Neural progenitor cell (in vitro differentiated cells): ENCODE results near the gene PRRC1. TPM values are rescaled to one million over a fixed set of nuclear protein-coding genes. Genes with fewer than 3 reads are reported as not detected.

Experiments
- DNase-seq: peaks from one replicate; pipeline ENCODE4 v3.0.0-alpha.2; 2016; ENCODE audit warnings: low spot score
- H2AFZ ChIP-seq: fragments of 200-600 bp; sonication (generic); replicated peaks from 2 replicates; pipeline ENCODE4 v1.6.1; 2016; ENCODE audit warnings: antibody characterized with exemption
- H3F3A ChIP-seq: fragments of 200-600 bp; sonication (generic); 2 replicates; pipeline ENCODE4 v1.6.1; 2016; ENCODE audit warnings: antibody characterized with exemption, low read depth
- H3K27ac ChIP-seq: fragments of 200-600 bp; sonication (generic); 2 replicates; pipeline ENCODE4 v1.5.1; 2016; ENCODE audit warnings: mild to moderate bottlenecking
- H3K27me3 ChIP-seq: fragments of 200-600 bp; sonication (generic); 2 replicates; pipeline ENCODE4 v1.6.1; 2016; ENCODE audit warnings: mild to moderate bottlenecking, moderate library complexity
- H3K36me3 ChIP-seq: fragments of 200-600 bp; sonication (generic); 2 replicates; pipeline ENCODE4 v1.5.1; 2016
- H3K4me1 ChIP-seq: fragments of 200-600 bp; sonication (generic); 2 replicates; pipeline ENCODE4 v1.6.1; 2016; ENCODE audit warnings: mixed run types
- H3K4me2 ChIP-seq: fragments of 200-600 bp; sonication (generic); 2 replicates; pipeline ENCODE4 v1.6.1; 2016
- H3K4me3 ChIP-seq: fragments of 200-600 bp; sonication (generic); 2 replicates; pipeline ENCODE4 v1.5.1; 2016
- H3K79me2 ChIP-seq: fragments of 200-600 bp; sonication (generic); 2 replicates; pipeline ENCODE4 v1.6.1; 2016; ENCODE audit warnings: low read depth
- H3K9ac ChIP-seq: fragments of 200-600 bp; sonication (generic); 2 replicates; pipeline ENCODE4 v1.6.1; 2016
- H3K9me3 ChIP-seq: fragments of 200-600 bp; sonication (generic); 2 replicates; pipeline ENCODE4 v1.5.1; 2016; ENCODE audit warnings: low read depth
- H4K20me1 ChIP-seq: fragments of 200-600 bp; sonication (generic); 2 replicates; pipeline ENCODE4 v1.6.1; 2016; ENCODE audit warnings: low read depth
- H3K27ac Mint-ChIP-seq: 3 replicates; pipeline ENCODE4 v1.8.0; 2021; ENCODE audit warnings: mixed read lengths
- H3K27me3 Mint-ChIP-seq: 2 replicates; pipeline ENCODE4 v1.8.0; 2022; ENCODE audit warnings: low read depth, mild to moderate bottlenecking, inconsistent platforms, moderate library complexity, mixed read lengths; ENCODE audit not compliant: insufficient read depth
- H3K36me3 Mint-ChIP-seq: 3 replicates; pipeline ENCODE4 v1.8.0; 2021; ENCODE audit warnings: mixed read lengths
- H3K4me1 Mint-ChIP-seq: 3 replicates; pipeline ENCODE4 v1.8.0; 2021; ENCODE audit warnings: mixed read lengths
- H3K4me3 Mint-ChIP-seq: 3 replicates; pipeline ENCODE4 v1.8.0; 2021; ENCODE audit warnings: mild to moderate bottlenecking, moderate library complexity, mixed read lengths
- H3K9me3 Mint-ChIP-seq: 3 replicates; pipeline ENCODE4 v1.8.0; 2020; ENCODE audit warnings: mixed read lengths
- EZH2 ChIP-seq: fragments of 200-600 bp; sonication (generic); IDR thresholded peaks from 2 replicates; pipeline ENCODE4 v1.6.1; 2017; ENCODE audit warnings: antibody characterized with exemption, mild to moderate bottlenecking, moderate library complexity
- EZH2phosphoT487 ChIP-seq: fragments of 200-600 bp; sonication (generic); IDR thresholded peaks from 2 replicates; pipeline ENCODE4 v1.6.1; 2017; ENCODE audit warnings: antibody characterized with exemption
- total RNA-seq: library from RNA; depleted of rRNA; stranded (reverse); fragments of >200 nt; gene quantifications from 2 replicates; pipeline ENCODE4 v1.2.3, GENCODE V29; 2015; ENCODE audit warnings: low replicate concordance
- TF ChIP-seq, protein P1 (sequence below): fragments of 200-600 bp; sonication (generic); IDR thresholded peaks from 2 replicates; pipeline ENCODE4 v1.5.1; 2017; ENCODE audit warnings: antibody characterized with exemption, mild to moderate bottlenecking

Gene PRRC1
- total RNA-seq, 1 donor from 2014 or later, result 58.9 TPM

GRCh38 chr5:127586066-127586770 is 68.8 kb downstream of the PRRC1 start:
- Mint-ChIP-seq H3K4me1 (peaks cover 16% of the 10 kb centered on the region), H3K27me3 (peaks cover 3% of the 10 kb centered on the region), H3K27ac (no peak overlapping the region), H3K9me3 (no peaks in the 10 kb centered on the region), H3K36me3 (no peaks in the 10 kb centered on the region), H3K4me3 (no peak overlapping the region)
- Histone ChIP-seq H3K4me1 (peaks cover 13% of the 10 kb centered on the region), H4K20me1 (no peaks in the 10 kb centered on the region), H3K27me3 (no peaks in the 10 kb centered on the region), H3K9me3 (no peaks in the 10 kb centered on the region), H3K4me3 (no peak overlapping the region), H3K9ac (no peak overlapping the region), H3K4me2 (no peak overlapping the region), H3K79me2 (no peaks in the 10 kb centered on the region), H3K36me3 (no peaks in the 10 kb centered on the region), H2AFZ (peak overlapping the region; percentile 77), H3F3A (peaks cover 11% of the 10 kb centered on the region), H3K27ac (no peak overlapping the region)
- TF ChIP-seq EZH2 (no peak), EZH2phosphoT487 (no peak)
- TF ChIP-seq, protein P1, sequence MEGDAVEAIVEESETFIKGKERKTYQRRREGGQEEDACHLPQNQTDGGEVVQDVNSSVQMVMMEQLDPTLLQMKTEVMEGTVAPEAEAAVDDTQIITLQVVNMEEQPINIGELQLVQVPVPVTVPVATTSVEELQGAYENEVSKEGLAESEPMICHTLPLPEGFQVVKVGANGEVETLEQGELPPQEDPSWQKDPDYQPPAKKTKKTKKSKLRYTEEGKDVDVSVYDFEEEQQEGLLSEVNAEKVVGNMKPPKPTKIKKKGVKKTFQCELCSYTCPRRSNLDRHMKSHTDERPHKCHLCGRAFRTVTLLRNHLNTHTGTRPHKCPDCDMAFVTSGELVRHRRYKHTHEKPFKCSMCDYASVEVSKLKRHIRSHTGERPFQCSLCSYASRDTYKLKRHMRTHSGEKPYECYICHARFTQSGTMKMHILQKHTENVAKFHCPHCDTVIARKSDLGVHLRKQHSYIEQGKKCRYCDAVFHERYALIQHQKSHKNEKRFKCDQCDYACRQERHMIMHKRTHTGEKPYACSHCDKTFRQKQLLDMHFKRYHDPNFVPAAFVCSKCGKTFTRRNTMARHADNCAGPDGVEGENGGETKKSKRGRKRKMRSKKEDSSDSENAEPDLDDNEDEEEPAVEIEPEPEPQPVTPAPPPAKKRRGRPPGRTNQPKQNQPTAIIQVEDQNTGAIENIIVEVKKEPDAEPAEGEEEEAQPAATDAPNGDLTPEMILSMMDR, result no peak
- no peak for DNase-seq

GRCh38 chr5:127586811-127587210 is 69.4 kb downstream of the PRRC1 start:
- Mint-ChIP-seq H3K27me3 (peaks cover 3% of the 10 kb centered on the region), H3K4me3 (no peak overlapping the region), H3K36me3 (no peaks in the 10 kb centered on the region), H3K9me3 (no peaks in the 10 kb centered on the region), H3K4me1 (peaks cover 16% of the 10 kb centered on the region), H3K27ac (no peak overlapping the region)
- no peak overlapping the region for H3K27ac ChIP-seq
- H2AFZ ChIP-seq, result no peak overlapping the region
- H3K27me3 ChIP-seq, result no peaks in the 10 kb centered on the region
- no peaks in the 10 kb centered on the region for H4K20me1 ChIP-seq
- H3K79me2 ChIP-seq, result no peaks in the 10 kb centered on the region
- TF ChIP-seq, protein P1, result no peak
- no peak for TF ChIP-seq EZH2
- TF ChIP-seq EZH2phosphoT487, result no peak
- H3K4me1 ChIP-seq, result peaks cover 13% of the 10 kb centered on the region
- DNase-seq, result no peak
- no peaks in the 10 kb centered on the region for H3K36me3 ChIP-seq
- no peak overlapping the region for H3K4me2 ChIP-seq
- H3K4me3 ChIP-seq, result no peak overlapping the region
- H3K9me3 ChIP-seq, result no peaks in the 10 kb centered on the region
- H3F3A ChIP-seq, result peaks cover 11% of the 10 kb centered on the region
- H3K9ac ChIP-seq, result no peak overlapping the region

DNA sequence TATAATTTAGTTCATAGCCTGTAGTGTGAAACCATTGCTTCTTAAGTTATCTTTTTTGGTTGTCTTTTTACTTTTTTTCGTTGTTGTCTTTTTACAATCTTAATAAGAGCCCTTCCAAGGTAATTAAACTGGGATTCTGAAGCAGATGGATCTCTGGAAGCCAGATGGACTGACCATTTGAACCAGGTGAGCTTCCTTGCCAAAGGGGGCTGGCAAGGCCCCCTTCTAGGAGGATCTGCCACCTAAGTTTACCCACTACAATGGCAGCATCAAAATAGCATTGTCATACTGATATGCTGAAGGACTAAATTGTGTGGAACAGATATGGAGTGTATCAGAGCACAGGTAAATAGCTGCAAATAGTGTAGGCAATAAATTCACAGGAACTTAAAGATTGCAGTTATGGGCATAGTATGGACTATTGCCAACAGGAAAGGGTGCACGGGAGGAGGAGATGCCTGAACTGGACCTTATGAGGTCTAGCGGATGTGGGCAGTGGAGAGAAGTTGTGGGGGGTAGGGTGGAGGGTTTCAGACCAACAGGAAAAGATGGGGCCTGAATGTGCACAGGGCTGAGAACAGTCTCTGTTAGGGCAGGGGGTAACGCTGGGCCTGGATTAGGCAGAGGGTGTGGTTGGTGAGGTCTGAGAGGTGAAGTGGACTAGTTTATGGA is 69.9 kb downstream of the PRRC1 start:
- no peaks in the 10 kb centered on the region for H3K9me3 ChIP-seq
- no peak overlapping the region for H3K9ac ChIP-seq
- no peaks in the 10 kb centered on the region for H3K36me3 ChIP-seq
- H3K4me1 ChIP-seq, result peaks cover 13% of the 10 kb centered on the region
- Mint-ChIP-seq H3K4me1 (peaks cover 16% of the 10 kb centered on the region), H3K27me3 (peaks cover 3% of the 10 kb centered on the region), H3K4me3 (no peak overlapping the region), H3K36me3 (no peaks in the 10 kb centered on the region), H3K9me3 (no peaks in the 10 kb centered on the region), H3K27ac (no peak overlapping the region)
- no peak overlapping the region for H2AFZ ChIP-seq
- DNase-seq, result no peak
- peaks cover 11% of the 10 kb centered on the region for H3F3A ChIP-seq
- H3K27me3 ChIP-seq, result no peaks in the 10 kb centered on the region
- no peak overlapping the region for H3K4me2 ChIP-seq
- TF ChIP-seq, protein P1, result no peak
- H3K79me2 ChIP-seq, result no peaks in the 10 kb centered on the region
- H3K27ac ChIP-seq, result no peak overlapping the region
- H3K4me3 ChIP-seq, result no peak overlapping the region
- no peaks in the 10 kb centered on the region for H4K20me1 ChIP-seq
